ENCODE results near the gene C10orf95. TPM values are rescaled to one million over a fixed set of nuclear protein-coding genes. Genes with fewer than 3 reads are reported as not detected.

Gene C10orf95
- polyA plus RNA-seq, 1 of the 3 experiments (the other 2 are of a cell fraction) = 0.07 TPM

DNA sequence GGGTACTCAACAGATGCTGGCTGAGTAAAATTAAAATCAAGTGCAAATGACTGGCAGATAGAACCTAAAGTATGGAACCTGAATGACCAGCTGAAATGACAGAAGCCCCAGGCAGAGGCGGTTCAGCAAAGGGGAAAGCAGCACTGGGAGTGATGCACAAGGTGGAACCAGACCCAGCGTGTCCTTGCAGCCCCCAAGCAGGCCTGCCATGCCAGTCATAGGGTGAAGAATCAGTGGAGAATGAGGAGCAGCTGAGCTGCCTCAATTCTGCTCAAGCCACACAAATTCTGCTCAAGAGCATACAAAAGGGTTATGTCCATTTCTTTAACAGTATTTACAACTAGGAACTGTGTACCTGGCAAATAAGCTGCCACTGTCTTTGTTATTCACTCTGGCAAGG, 42.4 kb upstream of the C10orf95 start (continued):
- no peak for TF ChIP-seq SIN3A (IDR thresholded peaks at IDR 0.05; ENCODE audit: borderline replicate concordance, low read depth, low read length)
- no peak for TF ChIP-seq TAF1 (IDR thresholded peaks at IDR 0.05; ENCODE audit: borderline replicate concordance, low read depth, low read length)
- TF ChIP-seq NFIC (IDR thresholded peaks at IDR 0.05; ENCODE audit: borderline replicate concordance) = no peak
- no peak for TF ChIP-seq YY1 (IDR thresholded peaks at IDR 0.05; ENCODE audit: low read depth)
- TF ChIP-seq, protein P1, sequence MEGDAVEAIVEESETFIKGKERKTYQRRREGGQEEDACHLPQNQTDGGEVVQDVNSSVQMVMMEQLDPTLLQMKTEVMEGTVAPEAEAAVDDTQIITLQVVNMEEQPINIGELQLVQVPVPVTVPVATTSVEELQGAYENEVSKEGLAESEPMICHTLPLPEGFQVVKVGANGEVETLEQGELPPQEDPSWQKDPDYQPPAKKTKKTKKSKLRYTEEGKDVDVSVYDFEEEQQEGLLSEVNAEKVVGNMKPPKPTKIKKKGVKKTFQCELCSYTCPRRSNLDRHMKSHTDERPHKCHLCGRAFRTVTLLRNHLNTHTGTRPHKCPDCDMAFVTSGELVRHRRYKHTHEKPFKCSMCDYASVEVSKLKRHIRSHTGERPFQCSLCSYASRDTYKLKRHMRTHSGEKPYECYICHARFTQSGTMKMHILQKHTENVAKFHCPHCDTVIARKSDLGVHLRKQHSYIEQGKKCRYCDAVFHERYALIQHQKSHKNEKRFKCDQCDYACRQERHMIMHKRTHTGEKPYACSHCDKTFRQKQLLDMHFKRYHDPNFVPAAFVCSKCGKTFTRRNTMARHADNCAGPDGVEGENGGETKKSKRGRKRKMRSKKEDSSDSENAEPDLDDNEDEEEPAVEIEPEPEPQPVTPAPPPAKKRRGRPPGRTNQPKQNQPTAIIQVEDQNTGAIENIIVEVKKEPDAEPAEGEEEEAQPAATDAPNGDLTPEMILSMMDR (IDR thresholded peaks at IDR 0.05) = no peak
- no peak for TF ChIP-seq FOXJ3 (CRISPR knock-in tag; IDR thresholded peaks at IDR 0.05)
- no peak for TF ChIP-seq RFX5 (IDR thresholded peaks at IDR 0.05; ENCODE audit: low read length)

DNA sequence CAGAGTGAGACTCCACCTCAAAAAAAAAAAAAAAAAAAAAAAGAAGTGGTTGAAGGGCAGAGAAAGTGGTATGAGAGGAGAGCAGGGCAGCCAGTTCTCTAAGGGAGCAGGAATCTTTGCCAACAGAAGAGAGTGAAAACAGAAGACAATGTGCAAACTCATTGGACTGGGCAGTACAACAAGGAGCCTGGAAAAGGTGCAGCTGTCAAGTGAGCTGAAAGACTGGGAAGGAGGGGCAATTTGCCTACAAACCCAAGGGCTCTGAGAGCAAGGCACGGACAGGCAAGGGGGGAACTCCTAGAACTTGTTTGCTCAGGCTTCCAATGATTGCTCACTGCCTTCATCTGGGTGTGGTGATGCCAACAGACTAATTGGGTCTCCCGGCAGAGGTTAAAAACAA, 41.6 kb upstream of the C10orf95 start:
- H3F3A ChIP-seq (replicated peaks; ENCODE audit: insufficient read depth) = no peaks in the 10 kb centered on the region
- ChIA-PET POLR2A (no interaction called here), CTCF (interaction anchor here (1.0 to 1.4 kb wide), 2 partner anchors 13 to 71 kb away, joined by 3 to 6 read pairs; no protein-coding TSS in a partner anchor)
- H3K4me2 ChIP-seq = no peak overlapping the region
- no peak overlapping the region for H3K4me3 ChIP-seq (ENCODE audit: low read depth in 2 of 2, low read length in 1 of 2)
- H3K27ac ChIP-seq (ENCODE audit: low read depth in 2 of 2, low read length in 1 of 2) = no peak overlapping the region
- H3K79me2 ChIP-seq (ENCODE audit: insufficient read depth) = peaks cover 92% of the 10 kb centered on the region
- no peaks in the 10 kb centered on the region for H3K27me3 ChIP-seq (ENCODE audit: insufficient read depth)
- peaks cover 74% of the 10 kb centered on the region for H4K20me1 ChIP-seq (ENCODE audit: insufficient read depth)
- 93% methylated on average over 2 of the region's 2 CpGs for WGBS (ENCODE audit: low lambda C conversion rate)
- H3K9me3 ChIP-seq = no peaks in the 10 kb centered on the region
- TF ChIP-seq NFIC (IDR thresholded peaks at IDR 0.05; ENCODE audit: borderline replicate concordance) (no peak), TEAD4 (IDR thresholded peaks at IDR 0.05; ENCODE audit: borderline replicate concordance, insufficient read depth) (no peak), TCF12 (IDR thresholded peaks at IDR 0.05) (no peak), NRF1 (IDR thresholded peaks at IDR 0.05; ENCODE audit: low read depth, low read length) (no peak), SMC3 (IDR thresholded peaks at IDR 0.05; ENCODE audit: low read depth, low read length) (no peak), FOSL2 (IDR thresholded peaks at IDR 0.05; ENCODE audit: borderline replicate concordance, low read depth) (no peak), POLR2AphosphoS5 (IDR thresholded peaks at IDR 0.05; ENCODE audit: low read depth, low read length) (no peak), YY1 (IDR thresholded peaks at IDR 0.05; ENCODE audit: low read depth) (no peak), SIN3A (IDR thresholded peaks at IDR 0.05; ENCODE audit: borderline replicate concordance, low read depth, low read length) (no peak)
- TF ChIP-seq, protein P2, sequence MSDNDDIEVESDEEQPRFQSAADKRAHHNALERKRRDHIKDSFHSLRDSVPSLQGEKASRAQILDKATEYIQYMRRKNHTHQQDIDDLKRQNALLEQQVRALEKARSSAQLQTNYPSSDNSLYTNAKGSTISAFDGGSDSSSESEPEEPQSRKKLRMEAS (IDR thresholded peaks at IDR 0.05; ENCODE audit: low read depth) = no peak
- no peaks in the 10 kb centered on the region for H3K9me2 ChIP-seq
- peaks cover 16 to 40% of the 10 kb centered on the region in 2 experiments for H3K36me3 ChIP-seq (replicated peaks in 1 of 2; ENCODE audit: control insufficient read depth in 1 of 2, insufficient read depth in 2 of 2, low read length in 1 of 2)
- DNase-seq = no peak
- H2AFZ ChIP-seq (ENCODE audit: low read depth) = no peak overlapping the region
- no peaks in the 10 kb centered on the region; a peak in 1 of 4 replicates for H3K4me1 ChIP-seq (ENCODE audit: control insufficient read depth in 1 of 2, insufficient read depth in 2 of 2, low read depth in 1 of 2, low read length in 1 of 2)
- H3K9ac ChIP-seq = no peak overlapping the region

Measured in SK-N-SH (cell line).